AG09319 (cell line): ENCODE measurements around the gene RPS18.

Source experiments
- DNase-seq: peaks from one replicate; pipeline ENCODE4 v3.0.0-alpha.2; 2010; ENCODE audit warnings: low read depth; ENCODE audit errors: extremely low read depth
- TF ChIP-seq, protein P1 (sequence below): IDR thresholded peaks from 2 replicates; pipeline ENCODE4 v1.5.1; 2011; ENCODE audit warnings: low read depth, mild to moderate bottlenecking, inconsistent platforms, low read length, moderate library complexity

Gene RPS18

DNA sequence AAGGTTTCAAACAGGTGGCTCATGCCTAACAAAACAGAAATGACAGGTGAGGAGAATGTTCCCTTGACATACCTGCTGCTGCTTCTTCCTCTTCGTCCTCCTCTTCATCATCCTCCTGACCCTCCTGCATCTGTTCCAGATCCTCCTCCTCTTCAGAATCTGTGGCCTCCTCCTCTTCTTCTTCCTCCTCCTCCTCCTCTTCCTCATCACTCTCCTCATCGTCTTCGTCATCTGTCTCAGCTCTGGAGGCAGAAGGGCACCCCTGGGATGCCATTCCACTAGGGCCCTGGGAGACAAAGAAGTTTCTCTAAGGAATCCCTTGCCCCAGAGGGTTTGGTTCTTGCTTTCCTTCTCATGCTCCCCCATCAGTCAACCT lies 48.1 kb downstream of the RPS18 start:
- TF ChIP-seq, protein P1, sequence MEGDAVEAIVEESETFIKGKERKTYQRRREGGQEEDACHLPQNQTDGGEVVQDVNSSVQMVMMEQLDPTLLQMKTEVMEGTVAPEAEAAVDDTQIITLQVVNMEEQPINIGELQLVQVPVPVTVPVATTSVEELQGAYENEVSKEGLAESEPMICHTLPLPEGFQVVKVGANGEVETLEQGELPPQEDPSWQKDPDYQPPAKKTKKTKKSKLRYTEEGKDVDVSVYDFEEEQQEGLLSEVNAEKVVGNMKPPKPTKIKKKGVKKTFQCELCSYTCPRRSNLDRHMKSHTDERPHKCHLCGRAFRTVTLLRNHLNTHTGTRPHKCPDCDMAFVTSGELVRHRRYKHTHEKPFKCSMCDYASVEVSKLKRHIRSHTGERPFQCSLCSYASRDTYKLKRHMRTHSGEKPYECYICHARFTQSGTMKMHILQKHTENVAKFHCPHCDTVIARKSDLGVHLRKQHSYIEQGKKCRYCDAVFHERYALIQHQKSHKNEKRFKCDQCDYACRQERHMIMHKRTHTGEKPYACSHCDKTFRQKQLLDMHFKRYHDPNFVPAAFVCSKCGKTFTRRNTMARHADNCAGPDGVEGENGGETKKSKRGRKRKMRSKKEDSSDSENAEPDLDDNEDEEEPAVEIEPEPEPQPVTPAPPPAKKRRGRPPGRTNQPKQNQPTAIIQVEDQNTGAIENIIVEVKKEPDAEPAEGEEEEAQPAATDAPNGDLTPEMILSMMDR = no peak
- no peak for DNase-seq

DNA sequence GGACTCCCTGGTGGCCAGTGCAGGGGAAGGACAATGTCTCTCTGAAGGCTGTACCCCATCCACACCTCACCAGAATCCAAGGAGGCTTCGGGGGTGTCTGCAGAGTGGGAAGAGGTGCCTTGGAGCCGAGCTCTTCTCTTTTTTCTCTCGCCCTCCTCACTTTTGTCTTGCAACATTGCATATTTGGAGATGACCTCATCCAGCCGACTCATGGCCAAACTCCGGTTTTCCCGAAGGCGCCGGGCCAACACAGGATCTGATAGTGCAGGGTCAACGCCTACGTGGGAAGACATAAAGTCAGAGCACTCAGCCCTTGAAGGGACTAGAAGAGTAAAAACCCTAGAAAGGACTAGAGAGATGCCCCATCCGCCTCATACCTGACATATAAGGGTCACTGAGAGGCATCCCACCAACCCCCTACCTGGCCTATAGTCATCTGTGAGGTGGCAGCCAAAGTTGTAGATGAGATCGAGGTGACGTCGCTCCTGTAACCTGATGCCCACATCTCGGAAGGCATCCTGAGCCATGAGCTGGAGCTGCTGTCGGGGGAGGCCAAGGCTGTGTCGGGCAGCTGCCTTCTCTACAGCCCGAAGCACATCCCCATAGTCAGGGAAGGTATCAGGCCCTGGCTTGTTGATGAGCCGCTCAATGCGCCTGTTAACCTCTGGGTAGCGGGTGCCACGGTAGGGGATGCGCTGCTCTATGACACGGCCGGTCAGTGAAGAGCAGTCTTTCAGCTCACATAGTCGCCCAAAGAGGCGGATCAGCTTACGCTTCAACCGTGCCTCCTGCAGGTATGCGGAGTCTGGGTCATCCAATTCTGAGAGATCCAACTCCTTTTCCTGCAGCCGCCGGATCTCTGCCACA lies 48.7 kb downstream of the RPS18 start:
- TF ChIP-seq, protein P1 = no peak
- DNase-seq = no peak

DNA sequence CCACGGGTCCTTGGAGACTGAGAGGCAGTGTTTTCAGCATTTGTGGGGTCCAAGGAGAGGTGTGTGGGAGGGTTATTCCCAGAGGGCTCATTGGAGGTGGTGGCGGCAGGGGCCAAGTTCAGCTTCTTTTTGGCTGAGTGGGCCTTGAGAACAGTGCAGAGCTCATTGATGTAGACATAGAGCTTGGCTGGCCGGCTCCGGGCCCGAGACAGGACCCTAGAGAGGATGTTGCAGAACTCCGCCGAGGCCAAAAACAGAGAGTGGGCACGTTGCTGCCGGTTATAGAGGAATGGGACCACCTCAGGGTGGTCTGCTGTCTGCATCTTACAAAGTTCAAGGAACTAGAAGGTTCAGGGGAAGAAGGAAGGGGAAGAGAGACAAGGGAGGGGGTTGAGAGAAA lies 49.4 kb downstream of the RPS18 start:
- no peak for DNase-seq
- TF ChIP-seq, protein P1 = no peak

DNA sequence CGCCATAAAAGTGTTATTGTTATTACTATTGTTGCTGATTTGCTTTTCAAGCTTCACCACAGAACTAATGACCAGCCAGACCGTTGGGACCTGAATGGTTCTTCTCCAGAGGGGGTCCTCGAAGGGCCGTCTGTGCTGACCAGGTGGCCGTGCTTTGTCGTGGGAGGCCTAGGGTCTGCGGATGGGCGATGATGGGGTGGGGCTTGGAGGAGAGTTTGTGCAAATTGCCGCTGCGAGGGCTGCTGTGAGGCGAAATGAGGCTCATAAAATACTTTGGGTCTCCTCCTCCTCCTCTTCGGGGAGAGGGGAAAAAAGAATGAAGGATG lies 51.7 kb downstream of the RPS18 start:
- DNase-seq = no peak

DNA sequence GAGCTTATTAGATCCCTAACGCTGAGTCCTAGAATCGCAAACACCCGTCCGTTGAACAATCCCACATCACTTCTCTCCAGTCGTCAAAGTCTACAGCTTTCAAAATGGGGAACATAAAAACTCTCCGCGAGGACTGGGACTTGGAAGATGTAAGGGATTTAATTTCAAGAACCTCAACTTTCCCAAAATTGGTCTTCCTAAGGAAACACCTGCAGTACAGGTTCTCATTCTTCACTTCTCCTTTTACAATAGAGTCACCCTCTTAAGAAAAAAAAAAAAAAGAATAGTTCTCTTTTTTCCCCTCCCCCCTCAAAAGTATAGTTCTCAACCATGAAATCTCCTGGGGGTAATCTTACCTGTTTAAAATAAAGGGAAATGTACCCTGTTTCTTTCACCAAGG lies 52.2 kb downstream of the RPS18 start:
- no peak for DNase-seq
- TF ChIP-seq, protein P1 = no peak

More for the DNA sequence above, 51.7 kb downstream of the RPS18 start:
- TF ChIP-seq, protein P1 = no peak
